Heart left ventricle (tissue), 16 donors: ENCODE measurements around the gene SLC39A11. TPM values are rescaled to one million over a fixed set of nuclear protein-coding genes. Genes with fewer than 3 reads are reported as not detected.

ENCODE experiments used
- ATAC-seq, 4 donors: fragments of 200-7000 bp; cut with Tn5 transposase; one replicate each; pipeline ENCODE4 v1.9.1; 2020 to 2022; ENCODE audit warnings: moderate library complexity in 4 of 4, mild to moderate bottlenecking in 3 of 4, moderate number of reproducible peaks in 1 of 4
- DNase-seq, 5 donors: peaks; one replicate each; pipeline ENCODE4 v3.0.0-alpha.2; 2020
- H3K27ac ChIP-seq, 12 donors: fragments of 200-600 bp; sonication (generic) in 4 of 12; one replicate each; pipeline versions ENCODE4 v1.5.0 to v1.8.0; 2016 to 2022; ENCODE audit warnings: mild to moderate bottlenecking in 2 of 12
- H3K27me3 ChIP-seq, 9 donors: fragments of 200-600 bp; sonication (generic) in 2 of 9; one replicate each; pipeline versions ENCODE4 v1.5.1 to v1.8.0; 2016 to 2022; ENCODE audit warnings: mild to moderate bottlenecking in 3 of 9
- H3K36me3 ChIP-seq, 9 donors: fragments of 200-600 bp; sonication (generic) in 2 of 9; one replicate each; pipeline versions ENCODE4 v1.5.0 to v1.8.0; 2018 to 2022; ENCODE audit warnings: mild to moderate bottlenecking in 2 of 9
- H3K4me1 ChIP-seq, 12 donors: fragments of 200-600 bp; sonication (generic) in 4 of 12; one replicate each; pipeline versions ENCODE4 v1.5.0 to v1.8.0; 2016 to 2022; ENCODE audit warnings: mild to moderate bottlenecking in 3 of 12
- H3K4me3 ChIP-seq, 12 donors: fragments of 200-600 bp; sonication (generic) in 4 of 12; one replicate each; pipeline versions ENCODE4 v1.5.0 to v1.8.0; 2017 to 2022; ENCODE audit warnings: mild to moderate bottlenecking in 9 of 12, moderate library complexity in 4 of 12
- H3K9me3 ChIP-seq, 12 donors: fragments of 200-600 bp; sonication (generic) in 4 of 12; one replicate each; pipeline versions ENCODE4 v1.5.0 to v1.8.0; 2016 to 2022; ENCODE audit warnings: mild to moderate bottlenecking in 1 of 12
- POLR2A ChIP-seq, 2 donors: fragments of 450-650 bp; IDR thresholded peaks; one replicate each; pipeline ENCODE4 v1.6.1; 2017; ENCODE audit warnings: antibody characterized with exemption in 2 of 2, mild to moderate bottlenecking in 2 of 2, moderate library complexity in 2 of 2
- WGBS, 4 donors: extraction: QIAGEN DNeasy Blood & Tissue Kit in 2 of 4; methylation state at CpG; one replicate each; pipeline versions ENCODE4 v1.1.5 to v1.1.7; 2013 to 2018; 5-methylcytosine and 5-hydroxymethylcytosine counted together
- intact Hi-C, 10 donors: fragments of 100-400 bp; cut with DNase I; formaldehyde crosslinking; loops; one replicate each; pipeline versions ENCODE4 v1.11.1 to v1.14.2; 2022
- polyA plus RNA-seq, 2 donors: library from polyadenylated mRNA; stranded (reverse); fragments of 200-250 nt; gene quantifications; one replicate each; pipeline ENCODE4 v1.2.3, GENCODE V29; 2013
- total RNA-seq, 9 donors: library from RNA; depleted of rRNA in 2 of 9; stranded (reverse); fragments of >200 nt in 2 of 9; fragmentation: NEBNext Ultra II Directional in 3 of 9; extraction: Animal tissue kit (Norgen Biotek cat#: 25700) in 3 of 9; gene quantifications; one replicate each; pipeline versions ENCODE4 v1.1.0 to v1.2.4, GENCODE V29; 2016 to 2023
- TF ChIP-seq, protein P1 (sequence below), 12 donors: fragments of 200-600 bp; sonication (generic) in 4 of 12; IDR thresholded peaks; one replicate each; pipeline versions ENCODE4 v1.5.0 to v1.8.0; 2018 to 2022; ENCODE audit warnings: antibody characterized with exemption in 12 of 12, mild to moderate bottlenecking in 5 of 12
- donor health status: ischemic (EF 13 %, LVEDD 7.1; RV severe dilation, severe dysfunction).
- donor health status: healthy with polysubstance abuse.
- donor health status: DM: no; HTN: yes; CAD: no.
- donor health status: DM: no; HTN: no; CAD: no.
- donor health status: ischemic (EF 25% LVEDD 6.9; RV normal size, moderate dysfunction).
- donor health status: ischemic (EF 25% LVEDD 5.7; RV mildly dilated, moderate dysfunction).
- donor health status: healthy.
- donor health status: DM: yes; HTN: yes; CAD: no.
- donor health status: ischemic (EF 35%, LVEDD 5.7; RV mildly dilated, moderate dysfunction).
- donor health status: nonischemic (EF 11% LVEDD 7.7; RV severe dilation, severe dysfunction).
- donor health status: DM: yes; HTN: yes; CAD: no.
- donor health status: PGD.
- donor health status: ischemic (EF 29% LVEDD 5.4; RV normal size, mild dysfunction).
- donor health status: nonischemic (EF 23%, LVEDD 6.1; RV moderate dilation, normal function).

SLC39A11 gene
- total and polyA plus RNA-seq, 11 donors = 2.5 to 23.3 (median 8.4) TPM

DNA sequence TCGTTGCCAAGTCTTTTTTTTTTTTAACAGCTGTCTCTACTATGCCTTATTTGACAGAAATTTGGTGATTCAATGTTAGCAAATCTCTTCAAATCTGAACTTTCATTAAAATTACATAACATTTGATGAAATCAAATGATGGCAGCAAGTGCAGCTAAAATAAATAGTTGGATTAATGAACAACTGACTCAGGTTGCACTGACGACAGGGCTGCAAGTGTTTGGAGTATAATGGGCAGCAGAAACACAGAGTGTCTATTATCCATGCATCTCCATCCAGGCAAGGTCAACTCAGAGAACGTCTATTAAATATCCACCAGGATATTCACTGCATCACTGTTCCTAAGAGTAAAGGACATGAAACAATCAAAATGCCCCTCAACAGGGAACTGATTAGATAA is 109.8 kb downstream of the SLC39A11 start:
- WGBS, 4 donors = 73 to 83% (median 76%) methylated on average over 3 of the region's 3 CpGs
- TF ChIP-seq POLR2A (IDR thresholded peaks at IDR 0.05) = no peak
- TF ChIP-seq, protein P1, sequence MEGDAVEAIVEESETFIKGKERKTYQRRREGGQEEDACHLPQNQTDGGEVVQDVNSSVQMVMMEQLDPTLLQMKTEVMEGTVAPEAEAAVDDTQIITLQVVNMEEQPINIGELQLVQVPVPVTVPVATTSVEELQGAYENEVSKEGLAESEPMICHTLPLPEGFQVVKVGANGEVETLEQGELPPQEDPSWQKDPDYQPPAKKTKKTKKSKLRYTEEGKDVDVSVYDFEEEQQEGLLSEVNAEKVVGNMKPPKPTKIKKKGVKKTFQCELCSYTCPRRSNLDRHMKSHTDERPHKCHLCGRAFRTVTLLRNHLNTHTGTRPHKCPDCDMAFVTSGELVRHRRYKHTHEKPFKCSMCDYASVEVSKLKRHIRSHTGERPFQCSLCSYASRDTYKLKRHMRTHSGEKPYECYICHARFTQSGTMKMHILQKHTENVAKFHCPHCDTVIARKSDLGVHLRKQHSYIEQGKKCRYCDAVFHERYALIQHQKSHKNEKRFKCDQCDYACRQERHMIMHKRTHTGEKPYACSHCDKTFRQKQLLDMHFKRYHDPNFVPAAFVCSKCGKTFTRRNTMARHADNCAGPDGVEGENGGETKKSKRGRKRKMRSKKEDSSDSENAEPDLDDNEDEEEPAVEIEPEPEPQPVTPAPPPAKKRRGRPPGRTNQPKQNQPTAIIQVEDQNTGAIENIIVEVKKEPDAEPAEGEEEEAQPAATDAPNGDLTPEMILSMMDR (IDR thresholded peaks at IDR 0.05) = no peak
- Histone ChIP-seq H3K4me1 (peaks cover 0 to 15% (median 6%) of the 10 kb centered on the region in 12 donors), H3K9me3 (no peaks in the 10 kb centered on the region), H3K27me3 (no peaks in the 10 kb centered on the region), H3K36me3 (no peaks in the 10 kb centered on the region), H3K4me3 (no peak overlapping the region), H3K27ac (no peak overlapping the region)
- ATAC-seq (no peak), DNase-seq (no peak)
- intact Hi-C loops = loop anchor here in 5 of 10 donors (10.0 kb wide), 3 partner anchors 112 to 258 kb away; partner anchors contain the start of gene SLC39A11 (in 1 of the 5)

DNA sequence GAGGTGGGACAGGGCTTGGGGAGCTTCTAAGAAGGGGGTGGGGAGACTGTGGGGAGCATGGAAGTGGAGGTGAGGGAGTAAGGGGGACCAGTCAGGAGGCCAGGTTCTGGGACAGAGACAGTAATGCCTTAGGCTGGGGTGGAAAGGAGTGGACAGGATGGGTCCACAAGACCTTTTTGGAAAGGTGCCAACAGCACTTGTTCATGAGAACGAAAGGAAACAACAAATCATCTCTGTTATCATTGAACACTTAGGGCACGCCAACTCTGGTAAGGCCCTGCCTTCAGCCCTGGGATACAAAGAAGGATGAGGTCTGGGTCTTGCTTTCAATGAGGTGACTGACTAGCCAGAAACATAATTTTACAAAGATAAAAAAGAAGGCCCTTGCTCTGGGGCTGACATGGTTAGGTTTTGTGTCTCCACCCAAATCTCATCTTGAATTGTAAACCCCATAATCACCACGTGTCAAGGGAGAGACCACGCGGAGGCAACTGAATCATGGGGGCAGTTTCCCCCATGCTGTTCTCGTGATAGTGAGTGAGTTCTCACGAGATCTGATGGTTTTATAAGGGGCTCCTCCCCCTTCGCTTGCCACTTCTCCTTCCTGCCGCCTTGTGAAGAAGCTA is 113.8 kb downstream of the SLC39A11 start:
- Histone ChIP-seq H3K4me3 (no peak overlapping the region), H3K9me3 (no peaks in the 10 kb centered on the region), H3K27ac (no peak overlapping the region), H3K36me3 (no peaks in the 10 kb centered on the region), H3K27me3 (no peaks in the 10 kb centered on the region), H3K4me1 (peaks cover 0 to 30% (median 18%) of the 10 kb centered on the region in 12 donors)
- ATAC-seq = no peak
- intact Hi-C loops = loop anchor here in 1 of 10 donors (10.0 kb wide), 1 partner anchor 254 kb away; no protein-coding TSS in a partner anchor
- WGBS, 4 donors = 82 to 87% (median 86%) methylated on average over 9 of the region's 9 CpGs
- no peak for DNase-seq
- TF ChIP-seq, protein P1 (IDR thresholded peaks at IDR 0.05) = no peak
- no peak for TF ChIP-seq POLR2A (IDR thresholded peaks at IDR 0.05)

DNA sequence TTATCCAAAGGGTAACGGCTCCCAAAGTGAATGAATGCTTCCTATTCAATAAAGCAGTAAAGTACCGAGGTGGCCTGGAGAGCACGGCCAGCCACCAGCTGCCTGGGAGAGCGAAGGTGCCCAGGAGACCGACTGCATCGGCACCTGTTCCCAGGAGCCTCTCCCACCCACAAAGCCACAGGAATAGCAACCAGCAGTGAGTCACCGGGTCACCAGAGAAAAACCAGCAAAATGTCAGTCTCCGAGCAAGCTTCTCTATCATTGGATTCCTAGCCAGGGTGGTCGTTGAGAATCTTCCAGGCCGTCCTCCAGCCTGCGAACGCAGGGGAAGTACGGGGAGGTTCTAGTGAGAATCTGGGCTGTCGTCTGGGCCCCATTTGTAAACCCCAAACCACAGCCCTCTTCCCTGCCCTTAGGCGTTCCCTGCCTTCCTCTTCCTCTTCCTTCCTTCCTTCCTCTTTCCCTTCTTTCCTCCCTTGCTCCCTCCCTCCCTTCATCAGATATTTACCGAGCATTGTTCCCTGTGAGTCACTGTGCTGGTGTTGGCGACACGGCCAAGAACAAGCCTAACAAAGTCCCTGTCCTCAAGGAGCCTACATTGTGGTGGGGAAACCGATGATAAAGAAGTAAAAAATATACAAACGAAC is 114.6 kb downstream of the SLC39A11 start:
- peak overlapping the region in 1 of 12 donors; percentile 0 for H3K4me3 ChIP-seq
- WGBS, 4 donors = 68 to 82% (median 80%) methylated on average over 18 to 20 of the region's 20 CpGs
- no peaks in the 10 kb centered on the region for H3K27me3 ChIP-seq
- no peak for TF ChIP-seq POLR2A (IDR thresholded peaks at IDR 0.05)
- no peaks in the 10 kb centered on the region for H3K36me3 ChIP-seq
- H3K4me1 ChIP-seq = peaks cover 0 to 30% (median 18%) of the 10 kb centered on the region in 12 donors
- intact Hi-C loops = loop anchor here in 1 of 10 donors (10.0 kb wide), 1 partner anchor 253 kb away; no protein-coding TSS in a partner anchor
- DNase-seq (no peak), ATAC-seq (peak in 3 of 4 donors; percentile 10 to 45 (median 14))
- peak overlapping the region in 7 of 12 donors; percentile 20 to 81 (median 56) for H3K27ac ChIP-seq
- no peaks in the 10 kb centered on the region for H3K9me3 ChIP-seq

DNA sequence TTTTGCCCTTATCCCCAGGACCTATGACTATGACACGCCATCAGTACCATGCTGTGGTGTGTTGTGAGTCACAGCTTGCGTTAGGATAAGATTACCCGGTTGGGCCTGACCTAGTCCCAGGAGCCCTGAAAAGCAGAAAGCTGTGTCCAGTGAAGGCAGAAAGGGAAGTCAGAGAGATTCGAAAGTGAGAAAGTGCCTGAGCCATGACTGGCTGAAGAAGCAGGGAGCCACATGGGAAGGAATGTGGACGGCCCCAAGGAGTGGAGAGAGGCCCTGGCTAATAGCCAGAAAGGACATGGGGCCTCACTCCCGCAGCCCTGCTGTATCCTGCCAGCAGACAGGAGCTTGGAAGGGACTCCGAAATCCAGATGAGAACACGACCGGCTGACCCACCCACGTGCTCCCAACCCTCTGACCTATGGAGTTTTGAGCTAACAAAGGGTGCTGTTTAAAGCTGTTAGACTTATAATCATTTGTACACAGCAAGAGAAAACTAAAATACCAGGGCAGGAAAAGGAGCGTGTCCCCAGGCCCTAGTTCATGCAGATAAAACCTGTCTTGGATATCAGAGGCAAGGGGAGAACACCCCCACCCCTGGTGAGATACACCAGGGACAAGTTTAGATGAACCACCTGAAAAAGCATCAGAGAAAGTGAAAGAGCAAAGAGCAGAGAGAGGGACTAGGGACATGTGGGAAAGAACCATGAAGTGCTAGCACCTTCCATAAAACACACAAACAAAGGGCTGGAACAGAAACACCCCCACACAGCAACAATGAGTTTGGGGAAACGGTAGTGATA is 115.3 kb downstream of the SLC39A11 start:
- ATAC-seq = peak; percentile 71 to 92 (median 88)
- TF ChIP-seq, protein P1 (IDR thresholded peaks at IDR 0.05) = no peak
- no peak for TF ChIP-seq POLR2A (IDR thresholded peaks at IDR 0.05)
- Histone ChIP-seq H3K4me3 (peak overlapping the region in 2 of 12 donors; percentile 0 to 32), H3K9me3 (no peaks in the 10 kb centered on the region), H3K27me3 (no peaks in the 10 kb centered on the region), H3K36me3 (no peaks in the 10 kb centered on the region), H3K27ac (peak overlapping the region in 9 of 12 donors; percentile 20 to 81 (median 41)), H3K4me1 (peaks cover 0 to 30% (median 18%) of the 10 kb centered on the region in 12 donors)
- WGBS, 4 donors = 24 to 31% (median 27%) methylated on average over 12 of the region's 12 CpGs
- intact Hi-C loops = loop anchor here in 1 of 10 donors (10.0 kb wide), 1 partner anchor 252 kb away; no protein-coding TSS in a partner anchor
- DNase-seq = peak; percentile 49 to 69 (median 61)
